CD14-positive monocyte (primary cell): ENCODE results near the gene DNTT. TPM values are rescaled to one million over a fixed set of nuclear protein-coding genes. Genes with fewer than 3 reads are reported as not detected.

ENCODE experiments used
- DNase-seq, 3 donors: peaks; one replicate each; pipeline ENCODE4 v3.0.0-alpha.2; 2011 to 2022
- H2AFZ ChIP-seq: 2 replicates; pipeline ENCODE4 v1.6.0; 2012; ENCODE audit warnings: mild to moderate bottlenecking, low read depth, low read length, inconsistent platforms; ENCODE audit not compliant: insufficient read depth, poor library complexity, severe bottlenecking
- H3K27ac ChIP-seq, 2 donors: 1 replicate in 1 of 2; 2 replicates in 1 of 2; pipeline ENCODE4 v1.5.1; 2012 to 2013; ENCODE audit warnings: low read length in 2 of 2, control low read depth in 1 of 2, inconsistent platforms in 1 of 2, low read depth in 1 of 2, mild to moderate bottlenecking in 1 of 2
- H3K27me3 ChIP-seq, 2 donors: one replicate each; pipeline versions ENCODE4 v1.6.0 to v1.6.1; 2011 to 2013; ENCODE audit warnings: low read length in 2 of 2; ENCODE audit not compliant: control insufficient read depth in 2 of 2, insufficient read depth in 2 of 2
- H3K36me3 ChIP-seq, 2 donors: replicated peaks in 1 of 2; 1 replicate in 1 of 2; 2 replicates in 1 of 2; pipeline versions ENCODE4 v1.5.1 to v1.6.1; 2012 to 2013; ENCODE audit warnings: low read length in 2 of 2, control low read depth in 1 of 2, inconsistent platforms in 1 of 2, mild to moderate bottlenecking in 1 of 2; ENCODE audit not compliant: insufficient read depth in 2 of 2, control insufficient read depth in 1 of 2
- H3K4me1 ChIP-seq, 2 donors: 1 replicate in 1 of 2; 2 replicates in 1 of 2; pipeline versions ENCODE4 v1.5.1 to v1.6.1; 2012 to 2013; ENCODE audit warnings: low read length in 2 of 2, control low read depth in 1 of 2, inconsistent platforms in 1 of 2, mild to moderate bottlenecking in 1 of 2, moderate library complexity in 1 of 2; ENCODE audit not compliant: insufficient read depth in 2 of 2, control insufficient read depth in 1 of 2
- H3K4me2 ChIP-seq: replicated peaks from 2 replicates; pipeline ENCODE3; 2012; ENCODE audit warnings: low read length, moderate library complexity, mild to moderate bottlenecking; ENCODE audit not compliant: poor library complexity, severe bottlenecking; ENCODE audit errors: extremely low read depth
- H3K4me3 ChIP-seq, 3 experiments: fragments of 200-600 bp in 1 of 3; sonication (generic) in 1 of 3; replicated peaks in 1 of 3; 1 replicate in 2 of 3; 2 replicates in 1 of 3; pipeline ENCODE4 v1.5.1; 2011 to 2013; ENCODE audit warnings: low read length in 3 of 3, mild to moderate bottlenecking in 3 of 3, control low read depth in 2 of 3, low read depth in 2 of 3, inconsistent platforms in 1 of 3, moderate library complexity in 1 of 3
- H3K79me2 ChIP-seq: 2 replicates; pipeline ENCODE4 v1.6.0; 2012; ENCODE audit warnings: mild to moderate bottlenecking, control low read depth, inconsistent platforms, low read length, moderate library complexity; ENCODE audit not compliant: insufficient read depth
- H3K9ac ChIP-seq: 2 replicates; pipeline ENCODE4 v1.6.0; 2017; ENCODE audit warnings: low read length, mild to moderate bottlenecking; ENCODE audit not compliant: insufficient read depth, poor library complexity, severe bottlenecking
- H3K9me3 ChIP-seq, 2 donors: replicated peaks in 1 of 2; 1 replicate in 1 of 2; 2 replicates in 1 of 2; pipeline versions ENCODE4 v1.5.1 to v1.6.1; 2012 to 2013; ENCODE audit warnings: low read length in 2 of 2, control low read depth in 1 of 2; ENCODE audit not compliant: control insufficient read depth in 1 of 2, insufficient read depth in 1 of 2
- H4K20me1 ChIP-seq: 2 replicates; pipeline ENCODE4 v1.6.0; 2012; ENCODE audit warnings: mild to moderate bottlenecking, low read length, control low read depth, moderate library complexity; ENCODE audit not compliant: insufficient read depth
- H3K27ac Mint-ChIP-seq, 7 donors: one replicate each; pipeline ENCODE4 v1.8.0; 2020; ENCODE audit warnings: mild to moderate bottlenecking in 7 of 7, mixed read lengths in 7 of 7, moderate library complexity in 6 of 7, inconsistent platforms in 2 of 7
- H3K27me3 Mint-ChIP-seq, 3 donors: one replicate each; pipeline ENCODE4 v1.8.0; 2021 to 2022; ENCODE audit warnings: low read depth in 3 of 3, mild to moderate bottlenecking in 3 of 3, mixed read lengths in 3 of 3, moderate library complexity in 3 of 3, inconsistent platforms in 1 of 3
- H3K36me3 Mint-ChIP-seq, 2 donors: one replicate each; pipeline ENCODE4 v1.8.0; 2020; ENCODE audit warnings: mixed read lengths in 2 of 2, inconsistent platforms in 1 of 2, mild to moderate bottlenecking in 1 of 2
- H3K4me1 Mint-ChIP-seq: one replicate; pipeline ENCODE4 v1.8.0; 2020; ENCODE audit warnings: mild to moderate bottlenecking, mixed read lengths
- H3K4me3 Mint-ChIP-seq, 2 donors: one replicate each; pipeline ENCODE4 v1.8.0; 2020; ENCODE audit warnings: mild to moderate bottlenecking in 2 of 2, mixed read lengths in 2 of 2, moderate library complexity in 1 of 2
- H3K9me3 Mint-ChIP-seq, 7 donors: one replicate each; pipeline ENCODE4 v1.8.0; 2020 to 2022; ENCODE audit warnings: mixed read lengths in 7 of 7, mild to moderate bottlenecking in 6 of 7, moderate library complexity in 6 of 7, inconsistent platforms in 2 of 7
- WGBS: methylation state at CpG from one replicate; pipeline ENCODE4 v1.1.5; 2013; ENCODE audit warnings: missing lambda C conversion rate; ENCODE audit not compliant: insufficient coverage; 5-methylcytosine and 5-hydroxymethylcytosine counted together
- intact Hi-C, 2 donors: fragments of 100-400 bp; cut with micrococcal nuclease; formaldehyde crosslinking; loops; one replicate each; pipeline versions ENCODE4 v1.15.0 to v1.15.1; 2023
- polyA plus RNA-seq, 3 donors: library from polyadenylated mRNA; depleted of rRNA in 1 of 3; unstranded in 2 of 3; stranded (reverse) in 1 of 3; fragments of 300-500 nt in 2 of 3; fragments of >200 nt in 1 of 3; fragmentation: Illumina TruSeq in 2 of 3; gene quantifications; 1 replicate in 2 of 3; 2 replicates in 1 of 3; pipeline ENCODE4 v1.2.3, GENCODE V29; 2012 to 2021
- TF ChIP-seq, protein P1 (sequence below): fragments of 200-600 bp; IDR thresholded peaks from one replicate; pipeline ENCODE4 v1.8.0; 2022; ENCODE audit warnings: antibody characterized with exemption, mild to moderate bottlenecking

The DNTT gene
- polyA plus RNA-seq, 3 donors = not detected

DNA sequence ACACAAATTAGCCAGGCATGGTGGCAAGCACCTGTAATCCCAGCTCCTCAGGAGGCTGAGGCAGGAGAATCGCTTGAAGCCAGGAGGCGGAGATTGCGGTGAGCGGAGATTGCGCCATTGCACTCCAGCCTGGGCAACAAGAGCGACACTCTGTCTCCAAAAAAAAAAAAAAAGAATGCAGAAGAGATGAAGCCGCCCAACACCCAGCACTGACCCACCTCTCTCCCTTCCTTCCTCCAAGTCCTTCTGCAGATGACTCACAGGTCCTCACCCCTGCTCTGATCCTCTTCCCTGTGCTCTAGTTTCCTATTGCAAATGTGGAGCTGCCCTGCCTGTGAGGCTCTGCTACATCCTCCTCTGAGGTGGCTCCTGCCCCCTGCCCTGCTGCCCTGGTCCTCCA is 76.6 kb downstream of the DNTT start:
- H3K27ac ChIP-seq = peak overlapping the region; percentile 75 to 85
- H3K9me3 ChIP-seq = no peaks in the 10 kb centered on the region
- no peaks in the 10 kb centered on the region for H3K79me2 ChIP-seq
- no peaks in the 10 kb centered on the region for H3K36me3 ChIP-seq
- DNase-seq = peak; percentile 80 to 92 (median 90)
- no peaks in the 10 kb centered on the region for H4K20me1 ChIP-seq
- Mint-ChIP-seq H3K36me3 (no peaks in the 10 kb centered on the region), H3K4me1 (peaks cover 22% of the 10 kb centered on the region), H3K9me3 (peaks cover 0 to 7% (median 0%) of the 10 kb centered on the region in 7 donors), H3K4me3 (peak overlapping the region in 1 of 2 donors; percentile 71), H3K27me3 (peaks cover 4 to 9% (median 6%) of the 10 kb centered on the region in 3 donors), H3K27ac (peak overlapping the region; percentile 85 to 95 (median 93))
- peak overlapping the region; percentile 1 for H3K4me2 ChIP-seq
- TF ChIP-seq, protein P1, sequence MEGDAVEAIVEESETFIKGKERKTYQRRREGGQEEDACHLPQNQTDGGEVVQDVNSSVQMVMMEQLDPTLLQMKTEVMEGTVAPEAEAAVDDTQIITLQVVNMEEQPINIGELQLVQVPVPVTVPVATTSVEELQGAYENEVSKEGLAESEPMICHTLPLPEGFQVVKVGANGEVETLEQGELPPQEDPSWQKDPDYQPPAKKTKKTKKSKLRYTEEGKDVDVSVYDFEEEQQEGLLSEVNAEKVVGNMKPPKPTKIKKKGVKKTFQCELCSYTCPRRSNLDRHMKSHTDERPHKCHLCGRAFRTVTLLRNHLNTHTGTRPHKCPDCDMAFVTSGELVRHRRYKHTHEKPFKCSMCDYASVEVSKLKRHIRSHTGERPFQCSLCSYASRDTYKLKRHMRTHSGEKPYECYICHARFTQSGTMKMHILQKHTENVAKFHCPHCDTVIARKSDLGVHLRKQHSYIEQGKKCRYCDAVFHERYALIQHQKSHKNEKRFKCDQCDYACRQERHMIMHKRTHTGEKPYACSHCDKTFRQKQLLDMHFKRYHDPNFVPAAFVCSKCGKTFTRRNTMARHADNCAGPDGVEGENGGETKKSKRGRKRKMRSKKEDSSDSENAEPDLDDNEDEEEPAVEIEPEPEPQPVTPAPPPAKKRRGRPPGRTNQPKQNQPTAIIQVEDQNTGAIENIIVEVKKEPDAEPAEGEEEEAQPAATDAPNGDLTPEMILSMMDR = no peak
- 0% methylated on average over 1 of the region's 7 CpGs for WGBS
- H3K27me3 ChIP-seq = no peaks in the 10 kb centered on the region
- intact Hi-C loops = no loop called here
- peak overlapping the region; percentile 25 for H3K9ac ChIP-seq
- H3K4me1 ChIP-seq = peaks cover 24 to 26% of the 10 kb centered on the region in 2 donors
- no peak overlapping the region for H3K4me3 ChIP-seq
- H2AFZ ChIP-seq = no peak overlapping the region

DNA sequence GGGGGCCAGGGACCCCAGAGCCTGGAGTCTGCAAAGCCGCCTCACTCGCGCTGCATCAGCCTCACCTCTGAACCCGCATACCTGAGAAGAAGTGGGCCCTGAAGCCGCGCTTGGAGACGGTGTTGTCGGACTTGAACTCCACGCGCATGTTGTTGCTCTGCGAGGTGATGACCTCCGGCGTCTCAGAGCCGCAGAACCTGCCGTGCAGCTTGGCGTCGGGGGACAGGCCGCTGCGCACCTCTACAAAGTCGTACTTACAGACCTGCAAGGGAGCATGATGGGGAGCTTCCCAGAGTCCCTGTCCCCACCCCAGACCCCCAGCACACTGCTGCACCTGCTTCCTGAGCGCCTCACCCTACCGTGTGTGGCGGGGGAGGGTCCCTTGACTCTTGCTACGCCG is 80.3 kb downstream of the DNTT start:
- Mint-ChIP-seq H3K4me1 (peaks cover 24% of the 10 kb centered on the region), H3K9me3 (peaks cover 0 to 7% (median 0%) of the 10 kb centered on the region in 7 donors), H3K36me3 (no peaks in the 10 kb centered on the region), H3K27ac (no peak overlapping the region), H3K27me3 (peaks cover 4 to 23% (median 18%) of the 10 kb centered on the region in 3 donors), H3K4me3 (no peak overlapping the region)
- TF ChIP-seq, protein P1 = no peak
- no peaks in the 10 kb centered on the region for H3K79me2 ChIP-seq
- intact Hi-C loops = no loop called here
- H2AFZ ChIP-seq = no peak overlapping the region
- H3K4me2 ChIP-seq = no peak overlapping the region
- peaks cover 23 to 26% of the 10 kb centered on the region in 2 donors for H3K4me1 ChIP-seq
- no peak for DNase-seq
- H3K27me3 ChIP-seq = peaks cover 0 to 4% of the 10 kb centered on the region in 2 donors
- WGBS = 89% methylated on average over 23 of the region's 25 CpGs
- no peak overlapping the region for H3K9ac ChIP-seq
- H4K20me1 ChIP-seq = no peaks in the 10 kb centered on the region
- H3K27ac ChIP-seq = no peak overlapping the region
- H3K4me3 ChIP-seq = no peak overlapping the region
- H3K36me3 ChIP-seq = no peaks in the 10 kb centered on the region
- no peaks in the 10 kb centered on the region for H3K9me3 ChIP-seq
